Loucy (cell line): ENCODE results near the gene PRDM12.

Experiments used
- H2AFZ ChIP-seq: fragments of 200-600 bp; sonication (generic); 2 replicates; pipeline ENCODE4 v1.6.0; 2016; ENCODE audit warnings: antibody characterized with exemption, mild to moderate bottlenecking, low read length, moderate library complexity
- H3F3A ChIP-seq: fragments of 200-600 bp; 2 replicates; pipeline ENCODE4 v1.6.0; 2016; ENCODE audit warnings: antibody characterized with exemption, low read depth, mild to moderate bottlenecking
- H3K27me3 ChIP-seq: fragments of 200-600 bp; sonication (generic); 2 replicates; pipeline ENCODE4 v1.6.1; 2014; ENCODE audit warnings: low read length, mild to moderate bottlenecking; ENCODE audit not compliant: insufficient read depth, poor library complexity, severe bottlenecking
- H3K36me3 ChIP-seq: fragments of 200-600 bp; sonication (generic); 2 replicates; pipeline ENCODE4 v1.6.1; 2016; ENCODE audit warnings: low read length; ENCODE audit not compliant: insufficient read depth
- H3K4me1 ChIP-seq: fragments of 200-600 bp; sonication (generic); 2 replicates; pipeline ENCODE4 v1.5.1; 2014; ENCODE audit warnings: low read length, mild to moderate bottlenecking; ENCODE audit not compliant: insufficient read depth, poor library complexity, severe bottlenecking
- H3K4me2 ChIP-seq: fragments of 200-600 bp; sonication (generic); 2 replicates; pipeline ENCODE4 v1.6.0; 2014; ENCODE audit warnings: antibody characterized with exemption, low read length, low read depth, mild to moderate bottlenecking; ENCODE audit not compliant: poor library complexity, severe bottlenecking
- H3K4me3 ChIP-seq: fragments of 200-600 bp; sonication (generic); 2 replicates; pipeline ENCODE4 v1.5.1; 2014; ENCODE audit warnings: low read length, mild to moderate bottlenecking, mixed read lengths; ENCODE audit not compliant: poor library complexity, severe bottlenecking
- H3K79me2 ChIP-seq: fragments of 200-600 bp; sonication (generic); 2 replicates; pipeline ENCODE4 v1.6.1; 2014; ENCODE audit warnings: low read length; ENCODE audit not compliant: insufficient read depth
- H3K9ac ChIP-seq: fragments of 200-600 bp; sonication (generic); 2 replicates; pipeline ENCODE4 v1.6.0; 2014; ENCODE audit warnings: mild to moderate bottlenecking, low read depth, low read length, moderate library complexity; ENCODE audit not compliant: poor library complexity, severe bottlenecking
- H3K9me2 ChIP-seq: fragments of 200-600 bp; sonication (generic); replicated peaks from 2 replicates; pipeline ENCODE4 v1.6.1; 2016; ENCODE audit warnings: low read depth, low read length, mixed read lengths
- H3K9me3 ChIP-seq: fragments of 200-600 bp; sonication (generic); 2 replicates; pipeline ENCODE4 v1.6.1; 2014; ENCODE audit warnings: mild to moderate bottlenecking, antibody characterized with exemption, low read length, low read depth; ENCODE audit not compliant: insufficient read depth
- H4K20me1 ChIP-seq: fragments of 200-600 bp; sonication (generic); 2 replicates; pipeline ENCODE4 v1.6.0; 2014; ENCODE audit warnings: antibody characterized with exemption, low read length, mild to moderate bottlenecking; ENCODE audit not compliant: insufficient read depth, poor library complexity, severe bottlenecking
- CTCF ChIP-seq: fragments of 200-600 bp; sonication (generic); conservative IDR thresholded peaks from 2 replicates; pipeline ENCODE4 v1.5.1; 2014; ENCODE audit warnings: mild to moderate bottlenecking, antibody characterized with exemption, low read length
- EZH2phosphoT487 ChIP-seq: fragments of 200-600 bp; IDR thresholded peaks from 2 replicates; pipeline ENCODE4 v1.6.1; 2018; ENCODE audit warnings: antibody characterized with exemption, mild to moderate bottlenecking, moderate library complexity, borderline replicate concordance

PRDM12 gene

GRCh38 chr9:130728721-130729120 is 64.3 kb downstream of the PRDM12 start:
- no peak overlapping the region for H2AFZ ChIP-seq
- no peaks in the 10 kb centered on the region for H3K4me1 ChIP-seq
- H3K79me2 ChIP-seq = no peaks in the 10 kb centered on the region
- H3K27me3 ChIP-seq = no peaks in the 10 kb centered on the region
- H3K9me3 ChIP-seq = no peaks in the 10 kb centered on the region
- no peak overlapping the region for H3K4me2 ChIP-seq
- H3K9ac ChIP-seq = no peak overlapping the region
- no peak for TF ChIP-seq CTCF
- TF ChIP-seq EZH2phosphoT487 = no peak
- no peaks in the 10 kb centered on the region for H3F3A ChIP-seq
- H4K20me1 ChIP-seq = no peaks in the 10 kb centered on the region
- no peak overlapping the region for H3K4me3 ChIP-seq
- no peaks in the 10 kb centered on the region for H3K36me3 ChIP-seq
- no peaks in the 10 kb centered on the region for H3K9me2 ChIP-seq

- H3K27me3 ChIP-seq = no peaks in the 10 kb centered on the region
- no peak overlapping the region for H3K4me2 ChIP-seq
- TF ChIP-seq EZH2phosphoT487 (no peak), CTCF (no peak)
- no peaks in the 10 kb centered on the region for H3K9me2 ChIP-seq
- H3K9me3 ChIP-seq = no peaks in the 10 kb centered on the region
- no peaks in the 10 kb centered on the region for H3K79me2 ChIP-seq
- H2AFZ ChIP-seq = no peak overlapping the region
- H3K9ac ChIP-seq = no peak overlapping the region
- no peaks in the 10 kb centered on the region for H3K36me3 ChIP-seq
- no peaks in the 10 kb centered on the region for H4K20me1 ChIP-seq
- no peak overlapping the region for H3K4me3 ChIP-seq
- H3F3A ChIP-seq = no peaks in the 10 kb centered on the region
- no peaks in the 10 kb centered on the region for H3K4me1 ChIP-seq
Measured at GRCh38 chr9:130729145-130729544, 64.8 kb downstream of the PRDM12 start.

- Histone ChIP-seq H3F3A (no peaks in the 10 kb centered on the region), H3K36me3 (no peaks in the 10 kb centered on the region), H3K9ac (no peak overlapping the region), H3K9me3 (no peaks in the 10 kb centered on the region), H3K9me2 (no peaks in the 10 kb centered on the region), H3K4me2 (no peak overlapping the region), H2AFZ (no peak overlapping the region), H3K79me2 (no peaks in the 10 kb centered on the region), H4K20me1 (no peaks in the 10 kb centered on the region), H3K4me3 (no peak overlapping the region), H3K4me1 (no peaks in the 10 kb centered on the region), H3K27me3 (no peaks in the 10 kb centered on the region)
- TF ChIP-seq EZH2phosphoT487 (no peak), CTCF (no peak)
Measured at GRCh38 chr9:130731355-130731754, 67.0 kb downstream of the PRDM12 start.
